ENCODE measurements around the gene ADAM19. TPM values are rescaled to one million over a fixed set of nuclear protein-coding genes. Genes with fewer than 3 reads are reported as not detected.
A peak's percentile ranks its signal among the peaks of the same experiment; 100 is the strongest.

The ADAM19 gene
- total RNA-seq, 1 donor from 2014 or later, result 4.9 TPM

- Histone ChIP-seq H3K36me3 (no peaks in the 10 kb centered on the region), H3K4me1 (peaks cover 52% of the 10 kb centered on the region), H3K27ac (peak overlapping the region; percentile 67), H3K9me3 (no peaks in the 10 kb centered on the region), H3K4me3 (no peak overlapping the region), H3K27me3 (no peaks in the 10 kb centered on the region)
- TF ChIP-seq CTCF (IDR thresholded peaks at IDR 0.05), result no peak
- TF ChIP-seq POLR2AphosphoS5 (IDR thresholded peaks at IDR 0.05; ENCODE audit: insufficient read depth in 1 of 2, low read depth in 1 of 2), result peak in 1 of 2 donors; percentile 58
- intact Hi-C loops (cut with DNase I), result loop anchor here (10.0 kb wide), 1 partner anchor 99 kb away; no protein-coding TSS in a partner anchor
- no peak for DNase-seq (ENCODE audit: extremely low spot score in 2 of 2)
These were observed 111.7 kb downstream of the ADAM19 start for GRCh38 chr5:157463621-157464518.

GRCh38 chr5:157463081-157463480 lies 112.5 kb downstream of the ADAM19 start:
- no peak overlapping the region for H3K4me3 ChIP-seq
- H3K27me3 ChIP-seq, result no peaks in the 10 kb centered on the region
- no peak for TF ChIP-seq CTCF (IDR thresholded peaks at IDR 0.05)
- no peak for TF ChIP-seq POLR2A (IDR thresholded peaks at IDR 0.05)
- TF ChIP-seq POLR2AphosphoS5 (IDR thresholded peaks at IDR 0.05; ENCODE audit: insufficient read depth in 1 of 2, low read depth in 1 of 2), result no peak
- no peak for DNase-seq (ENCODE audit: extremely low spot score in 2 of 2)
- intact Hi-C loops (cut with DNase I), result loop anchor here (10.0 kb wide), 1 partner anchor 98 kb away; no protein-coding TSS in a partner anchor
- peaks cover 52% of the 10 kb centered on the region for H3K4me1 ChIP-seq
- peak overlapping the region; percentile 67 for H3K27ac ChIP-seq
- H3K36me3 ChIP-seq, result no peaks in the 10 kb centered on the region
- H3K9me3 ChIP-seq, result no peaks in the 10 kb centered on the region

- TF ChIP-seq POLR2AphosphoS5 (IDR thresholded peaks at IDR 0.05; ENCODE audit: insufficient read depth in 1 of 2, low read depth in 1 of 2), result no peak
- TF ChIP-seq CTCF (IDR thresholded peaks at IDR 0.05), result no peak
- TF ChIP-seq POLR2A (IDR thresholded peaks at IDR 0.05), result no peak
- H3K27me3 ChIP-seq, result no peaks in the 10 kb centered on the region
- H3K4me1 ChIP-seq, result peaks cover 52% of the 10 kb centered on the region
- peak overlapping the region; percentile 78 for H3K27ac ChIP-seq
- peak overlapping the region in 1 of 2 donors; percentile 51 for H3K4me3 ChIP-seq
- intact Hi-C loops (cut with DNase I), result loop anchor here (10.0 kb wide), 1 partner anchor 96 kb away; no protein-coding TSS in a partner anchor
- no peaks in the 10 kb centered on the region for H3K9me3 ChIP-seq
- H3K36me3 ChIP-seq, result no peaks in the 10 kb centered on the region
- DNase-seq (ENCODE audit: extremely low spot score in 2 of 2), result no peak
These were observed 114.4 kb downstream of the ADAM19 start for GRCh38 chr5:157460921-157461792.

GRCh38 chr5:157459715-157460599 lies 115.6 kb downstream of the ADAM19 start, which contains the start of gene NIPAL4:
Gene NIPAL4, plus strand, starts transcription at chr5:157460213. Its CDS starts 108 bp downstream, at chr5:157460321.
- peak within 1 kb of the TSS; percentile 51 to 57 for H3K4me3 ChIP-seq
- no peaks in the 10 kb centered on the region for H3K27me3 ChIP-seq
- DNase-seq (ENCODE audit: extremely low spot score in 2 of 2), result no peak
- TF ChIP-seq POLR2A (IDR thresholded peaks at IDR 0.05) (no peak), CTCF (IDR thresholded peaks at IDR 0.05) (no peak), POLR2AphosphoS5 (IDR thresholded peaks at IDR 0.05; ENCODE audit: insufficient read depth in 1 of 2, low read depth in 1 of 2) (no peak)
- no peaks in the 10 kb centered on the region for H3K9me3 ChIP-seq
- intact Hi-C loops (cut with DNase I), result loop anchor here (10.0 kb wide), 1 partner anchor 95 kb away; no protein-coding TSS in a partner anchor
- H3K27ac ChIP-seq, result peak within 1 kb of the TSS; percentile 78
- peaks cover 49% of the 10 kb centered on the region for H3K4me1 ChIP-seq
- no peaks in the 10 kb centered on the region for H3K36me3 ChIP-seq
